Neural cell (in vitro differentiated cells): Measurements from ENCODE around the gene HOXB9. TPM values are rescaled to one million over a fixed set of nuclear protein-coding genes. Genes with fewer than 3 reads are reported as not detected.
A peak's percentile ranks its signal among the peaks of the same experiment; 100 is the strongest.

Experiments
- H2AFZ ChIP-seq: fragments of 200-600, 300-800 bp; sonication (generic), shearing (Covaris generic); 2 replicates; pipeline ENCODE4 v1.6.0; 2014; ENCODE audit warnings: low read depth, mild to moderate bottlenecking, antibody characterized with exemption, low read length, moderate library complexity
- H3F3A ChIP-seq: fragments of 200-600 bp; shearing (Covaris generic); 2 replicates; pipeline ENCODE4 v1.6.1; 2016; ENCODE audit warnings: mild to moderate bottlenecking, moderate library complexity, mixed read lengths, antibody characterized with exemption, low read length; ENCODE audit not compliant: insufficient read depth, poor library complexity, severe bottlenecking
- H3K27ac ChIP-seq: fragments of 200-600, 300-800 bp; sonication (generic), shearing (Covaris generic); 2 replicates; pipeline ENCODE4 v1.5.1; 2014; ENCODE audit warnings: mild to moderate bottlenecking, low read length, moderate library complexity
- H3K27me3 ChIP-seq: fragments of 300-800, 200-600 bp; sonication (generic), shearing (Covaris generic); 2 replicates; pipeline ENCODE4 v1.6.0; 2014; ENCODE audit warnings: mild to moderate bottlenecking, low read depth, low read length, moderate library complexity; ENCODE audit not compliant: insufficient read depth
- H3K36me3 ChIP-seq: fragments of 300-800, 200-600 bp; sonication (generic), shearing (Covaris generic); 2 replicates; pipeline ENCODE4 v1.5.1; 2014; ENCODE audit warnings: mild to moderate bottlenecking, antibody characterized with exemption, low read length, moderate library complexity; ENCODE audit not compliant: insufficient read depth
- H3K4me2 ChIP-seq: fragments of 300-800, 200-600 bp; sonication (generic), shearing (Covaris generic); 2 replicates; pipeline ENCODE4 v1.6.0; 2014; ENCODE audit warnings: mild to moderate bottlenecking, low read length
- H3K4me3 ChIP-seq: fragments of 300-800, 200-600 bp; sonication (generic), shearing (Covaris generic); 2 replicates; pipeline ENCODE4 v1.5.1; 2014; ENCODE audit warnings: mild to moderate bottlenecking, low read length, moderate library complexity
- H3K79me2 ChIP-seq: fragments of 200-600 bp; shearing (Covaris generic); replicated peaks from 2 replicates; pipeline ENCODE4 v1.6.0; 2014; ENCODE audit warnings: mild to moderate bottlenecking, low read length, moderate library complexity; ENCODE audit not compliant: insufficient read depth
- H3K9ac ChIP-seq: fragments of 300-800, 200-600 bp; sonication (generic), shearing (Covaris generic); 2 replicates; pipeline ENCODE4 v1.6.1; 2016; ENCODE audit warnings: mild to moderate bottlenecking, low read length, mixed read lengths
- H3K9me2 ChIP-seq: fragments of 200-600 bp; shearing (Covaris generic); 2 replicates; pipeline ENCODE4 v1.6.1; 2016; ENCODE audit warnings: mild to moderate bottlenecking, low read length, mixed read lengths; ENCODE audit not compliant: insufficient read depth
- H3K9me3 ChIP-seq: fragments of 200-600, 300-800 bp; sonication (generic), shearing (Covaris generic); 2 replicates; pipeline ENCODE4 v1.6.1; 2016; ENCODE audit warnings: mild to moderate bottlenecking, mixed run types, low read length, moderate library complexity, mixed read lengths
- H4K20me1 ChIP-seq: fragments of 200-600 bp; shearing (Covaris generic); 2 replicates; pipeline ENCODE4 v1.6.1; 2016; ENCODE audit warnings: mild to moderate bottlenecking, mixed run types; ENCODE audit not compliant: insufficient read depth
- EP300 ChIP-seq: fragments of 450-650 bp; conservative IDR thresholded peaks from 2 replicates; pipeline ENCODE4 v1.6.1; 2014; ENCODE audit warnings: antibody characterized with exemption, mild to moderate bottlenecking, moderate library complexity; ENCODE audit not compliant: poor library complexity, severe bottlenecking
- EZH2 ChIP-seq: fragments of 200-600, 300-800 bp; shearing (Covaris generic), sonication (generic); IDR thresholded peaks from 2 replicates; pipeline ENCODE4 v1.6.1; 2014; ENCODE audit warnings: antibody characterized with exemption, low read length, borderline replicate concordance, mild to moderate bottlenecking; ENCODE audit not compliant: insufficient read depth, poor library complexity, severe bottlenecking
- MXI1 ChIP-seq: fragments of 450-650 bp; conservative IDR thresholded peaks from 2 replicates; pipeline ENCODE4 v1.6.1; 2014; ENCODE audit warnings: antibody characterized with exemption, mild to moderate bottlenecking; ENCODE audit not compliant: poor library complexity, severe bottlenecking
- POLR2AphosphoS5 ChIP-seq: IDR thresholded peaks from 2 replicates; pipeline ENCODE4 v1.6.1; 2012
- RAD21 ChIP-seq: fragments of 450-650 bp; conservative IDR thresholded peaks from 2 replicates; pipeline ENCODE4 v1.6.1; 2014; ENCODE audit warnings: antibody characterized with exemption, mild to moderate bottlenecking, moderate library complexity
- SMC3 ChIP-seq: fragments of 450-650 bp; conservative IDR thresholded peaks from 2 replicates; pipeline ENCODE4 v1.6.1; 2014; ENCODE audit warnings: antibody characterized with exemption, mild to moderate bottlenecking, moderate library complexity; ENCODE audit not compliant: poor library complexity
- TAF1 ChIP-seq: IDR thresholded peaks from 2 replicates; pipeline ENCODE4 v1.6.1; 2012; ENCODE audit warnings: low read depth
- polyA plus RNA-seq: library from polyadenylated mRNA; depleted of rRNA; stranded (reverse); fragments of >200 nt; gene quantifications from 2 replicates; pipeline ENCODE4 v1.2.3, GENCODE V29; 2014
- TF ChIP-seq, protein P1 (sequence below): fragments of 450-650 bp; IDR thresholded peaks from 2 replicates; pipeline ENCODE4 v1.5.1; 2014; ENCODE audit warnings: antibody characterized with exemption, mild to moderate bottlenecking, moderate library complexity; ENCODE audit not compliant: poor library complexity, severe bottlenecking
- TF ChIP-seq, protein P2 (sequence below): IDR thresholded peaks from 2 replicates; pipeline ENCODE4 v1.6.1; 2012; ENCODE audit warnings: borderline replicate concordance

Gene HOXB9
- polyA plus RNA-seq, 1 donor from 2014 or later, result not detected

DNA sequence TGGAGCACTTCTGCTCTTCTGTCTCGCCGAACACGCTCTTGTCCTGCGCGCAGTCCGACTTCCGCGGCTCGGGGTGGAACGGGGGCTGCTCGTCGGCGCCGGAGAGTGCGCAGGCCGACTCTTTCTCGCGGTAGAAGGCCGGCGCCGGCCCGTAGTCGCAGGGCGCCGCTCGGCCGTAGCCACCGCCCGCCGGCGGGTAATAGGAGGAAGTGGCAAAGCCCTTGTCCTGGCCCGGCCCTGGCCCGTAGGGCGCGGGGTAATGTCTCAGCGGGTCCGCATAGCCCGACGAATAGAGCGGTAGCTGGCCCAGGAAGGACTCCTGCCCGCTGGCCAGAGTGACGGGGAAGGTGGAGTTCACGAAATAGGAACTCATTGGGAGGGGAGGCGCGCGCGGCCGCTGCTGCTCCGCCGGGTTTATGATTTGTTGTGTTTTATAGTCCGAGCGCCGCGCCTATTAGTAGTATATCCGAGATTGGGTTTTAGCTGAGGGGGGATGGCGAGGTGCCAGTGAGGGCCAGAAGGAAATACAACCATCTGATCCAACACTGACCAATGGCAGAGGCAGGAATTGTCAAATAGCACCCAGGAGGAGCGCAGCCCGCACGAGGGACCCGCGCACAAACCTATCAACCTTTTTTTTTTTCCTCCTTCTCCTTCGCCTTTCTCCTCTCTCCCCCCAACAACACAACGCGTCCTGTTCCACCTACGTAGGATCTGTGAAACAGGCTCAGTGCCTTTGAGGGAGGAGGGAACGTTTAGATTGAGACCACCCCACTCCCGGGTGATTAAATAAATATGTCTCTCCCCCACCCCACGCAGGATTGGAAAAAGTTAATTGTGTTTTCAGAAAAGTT lies 28.2 kb downstream of the HOXB9 start:
- Histone ChIP-seq H3K79me2 (no peaks in the 10 kb centered on the region), H3K4me2 (no peak overlapping the region), H3F3A (no peaks in the 10 kb centered on the region), H3K9me3 (peaks cover 11% of the 10 kb centered on the region), H3K27ac (no peak overlapping the region), H3K9me2 (no peaks in the 10 kb centered on the region), H4K20me1 (no peaks in the 10 kb centered on the region), H3K27me3 (peaks cover 100% of the 10 kb centered on the region), H3K9ac (no peak overlapping the region), H3K4me3 (peak overlapping the region; percentile 25), H3K36me3 (no peaks in the 10 kb centered on the region), H2AFZ (no peak overlapping the region)
- TF ChIP-seq, protein P1, sequence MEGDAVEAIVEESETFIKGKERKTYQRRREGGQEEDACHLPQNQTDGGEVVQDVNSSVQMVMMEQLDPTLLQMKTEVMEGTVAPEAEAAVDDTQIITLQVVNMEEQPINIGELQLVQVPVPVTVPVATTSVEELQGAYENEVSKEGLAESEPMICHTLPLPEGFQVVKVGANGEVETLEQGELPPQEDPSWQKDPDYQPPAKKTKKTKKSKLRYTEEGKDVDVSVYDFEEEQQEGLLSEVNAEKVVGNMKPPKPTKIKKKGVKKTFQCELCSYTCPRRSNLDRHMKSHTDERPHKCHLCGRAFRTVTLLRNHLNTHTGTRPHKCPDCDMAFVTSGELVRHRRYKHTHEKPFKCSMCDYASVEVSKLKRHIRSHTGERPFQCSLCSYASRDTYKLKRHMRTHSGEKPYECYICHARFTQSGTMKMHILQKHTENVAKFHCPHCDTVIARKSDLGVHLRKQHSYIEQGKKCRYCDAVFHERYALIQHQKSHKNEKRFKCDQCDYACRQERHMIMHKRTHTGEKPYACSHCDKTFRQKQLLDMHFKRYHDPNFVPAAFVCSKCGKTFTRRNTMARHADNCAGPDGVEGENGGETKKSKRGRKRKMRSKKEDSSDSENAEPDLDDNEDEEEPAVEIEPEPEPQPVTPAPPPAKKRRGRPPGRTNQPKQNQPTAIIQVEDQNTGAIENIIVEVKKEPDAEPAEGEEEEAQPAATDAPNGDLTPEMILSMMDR, result no peak
- no peak for TF ChIP-seq RAD21
- no peak for TF ChIP-seq EP300
- no peak for TF ChIP-seq TAF1
- TF ChIP-seq MXI1, result no peak
- TF ChIP-seq, protein P2, sequence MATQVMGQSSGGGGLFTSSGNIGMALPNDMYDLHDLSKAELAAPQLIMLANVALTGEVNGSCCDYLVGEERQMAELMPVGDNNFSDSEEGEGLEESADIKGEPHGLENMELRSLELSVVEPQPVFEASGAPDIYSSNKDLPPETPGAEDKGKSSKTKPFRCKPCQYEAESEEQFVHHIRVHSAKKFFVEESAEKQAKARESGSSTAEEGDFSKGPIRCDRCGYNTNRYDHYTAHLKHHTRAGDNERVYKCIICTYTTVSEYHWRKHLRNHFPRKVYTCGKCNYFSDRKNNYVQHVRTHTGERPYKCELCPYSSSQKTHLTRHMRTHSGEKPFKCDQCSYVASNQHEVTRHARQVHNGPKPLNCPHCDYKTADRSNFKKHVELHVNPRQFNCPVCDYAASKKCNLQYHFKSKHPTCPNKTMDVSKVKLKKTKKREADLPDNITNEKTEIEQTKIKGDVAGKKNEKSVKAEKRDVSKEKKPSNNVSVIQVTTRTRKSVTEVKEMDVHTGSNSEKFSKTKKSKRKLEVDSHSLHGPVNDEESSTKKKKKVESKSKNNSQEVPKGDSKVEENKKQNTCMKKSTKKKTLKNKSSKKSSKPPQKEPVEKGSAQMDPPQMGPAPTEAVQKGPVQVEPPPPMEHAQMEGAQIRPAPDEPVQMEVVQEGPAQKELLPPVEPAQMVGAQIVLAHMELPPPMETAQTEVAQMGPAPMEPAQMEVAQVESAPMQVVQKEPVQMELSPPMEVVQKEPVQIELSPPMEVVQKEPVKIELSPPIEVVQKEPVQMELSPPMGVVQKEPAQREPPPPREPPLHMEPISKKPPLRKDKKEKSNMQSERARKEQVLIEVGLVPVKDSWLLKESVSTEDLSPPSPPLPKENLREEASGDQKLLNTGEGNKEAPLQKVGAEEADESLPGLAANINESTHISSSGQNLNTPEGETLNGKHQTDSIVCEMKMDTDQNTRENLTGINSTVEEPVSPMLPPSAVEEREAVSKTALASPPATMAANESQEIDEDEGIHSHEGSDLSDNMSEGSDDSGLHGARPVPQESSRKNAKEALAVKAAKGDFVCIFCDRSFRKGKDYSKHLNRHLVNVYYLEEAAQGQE, result no peak
- TF ChIP-seq SMC3, result no peak
- no peak for TF ChIP-seq POLR2AphosphoS5
- no peak for TF ChIP-seq EZH2

DNA sequence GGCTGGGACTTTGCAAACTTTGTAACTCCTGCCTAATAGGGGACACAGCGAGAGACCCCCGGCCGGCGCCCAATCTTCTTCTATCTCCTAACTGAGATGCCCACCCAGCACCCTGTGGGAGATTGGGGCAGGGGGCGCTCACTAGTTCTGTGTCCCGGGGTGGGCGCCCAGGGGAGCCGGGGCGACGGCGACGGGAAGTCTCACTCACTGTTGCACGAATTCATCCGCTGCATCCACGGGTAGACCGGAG lies 28.7 kb downstream of the HOXB9 start:
- Histone ChIP-seq H3F3A (no peaks in the 10 kb centered on the region), H3K9me3 (peaks cover 6% of the 10 kb centered on the region), H3K36me3 (no peaks in the 10 kb centered on the region), H3K27ac (no peak overlapping the region), H3K27me3 (peaks cover 100% of the 10 kb centered on the region), H3K4me3 (peak overlapping the region; percentile 25), H2AFZ (no peak overlapping the region), H3K9me2 (no peaks in the 10 kb centered on the region), H3K4me2 (no peak overlapping the region), H3K79me2 (no peaks in the 10 kb centered on the region), H3K9ac (no peak overlapping the region), H4K20me1 (no peaks in the 10 kb centered on the region)
- TF ChIP-seq POLR2AphosphoS5 (no peak), TAF1 (no peak), MXI1 (no peak), EZH2 (no peak), RAD21 (no peak), EP300 (no peak), SMC3 (no peak)
- TF ChIP-seq, protein P2, result no peak
- TF ChIP-seq, protein P1, result no peak
